GM23248 (cell line): ENCODE data around the gene GALNT14. TPM values are rescaled to one million over a fixed set of nuclear protein-coding genes. Genes with fewer than 3 reads are reported as not detected.

Experiments
- DNase-seq: peaks from one replicate; pipeline ENCODE4 v3.0.0-alpha.2; 2015
- H2AFZ ChIP-seq: fragments of 200-600 bp; sonication (generic); 2 replicates; pipeline ENCODE4 v1.6.1; 2016; ENCODE audit warnings: antibody characterized with exemption
- H3F3A ChIP-seq: fragments of 200-600 bp; sonication (generic); 2 replicates; pipeline ENCODE4 v1.6.1; 2016; ENCODE audit warnings: mild to moderate bottlenecking, antibody characterized with exemption, mixed run types; ENCODE audit not compliant: insufficient read depth
- H3K27ac ChIP-seq: fragments of 200-600 bp; sonication (generic); 2 replicates; pipeline ENCODE4 v1.5.1; 2016; ENCODE audit warnings: mild to moderate bottlenecking
- H3K27me3 ChIP-seq: fragments of 200-600 bp; sonication (generic); replicated peaks from 2 replicates; pipeline ENCODE4 v1.6.1; 2016; ENCODE audit warnings: mild to moderate bottlenecking; ENCODE audit not compliant: insufficient read depth
- H3K36me3 ChIP-seq: fragments of 200-600 bp; sonication (generic); 2 replicates; pipeline ENCODE4 v1.6.1; 2016; ENCODE audit warnings: low read depth, mild to moderate bottlenecking
- H3K4me1 ChIP-seq: fragments of 200-600 bp; sonication (generic); 2 replicates; pipeline ENCODE4 v1.6.1; 2016; ENCODE audit warnings: mild to moderate bottlenecking; ENCODE audit not compliant: insufficient read depth
- H3K4me2 ChIP-seq: fragments of 200-600 bp; sonication (generic); one replicate; pipeline ENCODE4 v1.6.1; 2016; ENCODE audit warnings: mild to moderate bottlenecking; ENCODE audit not compliant: unreplicated experiment
- H3K4me3 ChIP-seq: fragments of 200-600 bp; sonication (generic); 2 replicates; pipeline ENCODE4 v1.5.1; 2016; ENCODE audit warnings: mild to moderate bottlenecking
- H3K79me2 ChIP-seq: fragments of 200-600 bp; sonication (generic); 2 replicates; pipeline ENCODE4 v1.6.1; 2016; ENCODE audit warnings: mild to moderate bottlenecking; ENCODE audit not compliant: insufficient read depth
- H3K9ac ChIP-seq: fragments of 200-600 bp; sonication (generic); 2 replicates; pipeline ENCODE4 v1.6.1; 2016; ENCODE audit warnings: mild to moderate bottlenecking
- H3K9me2 ChIP-seq: fragments of 200-600 bp; sonication (generic); 2 replicates; pipeline ENCODE4 v1.6.1; 2016; ENCODE audit warnings: mixed run types, mild to moderate bottlenecking, moderate library complexity; ENCODE audit not compliant: insufficient read depth
- H3K9me3 ChIP-seq: fragments of 200-600 bp; sonication (generic); one replicate; pipeline ENCODE4 v1.6.1; 2017; ENCODE audit warnings: low read depth
- H4K20me1 ChIP-seq: fragments of 200-600 bp; sonication (generic); 2 replicates; pipeline ENCODE4 v1.6.0; 2016; ENCODE audit not compliant: insufficient read depth
- EZH2 ChIP-seq: fragments of 200-600 bp; sonication (generic); IDR thresholded peaks from 2 replicates; pipeline ENCODE4 v1.6.1; 2018; ENCODE audit warnings: antibody characterized with exemption, mild to moderate bottlenecking; ENCODE audit not compliant: insufficient read depth, poor library complexity, severe bottlenecking
- EZH2phosphoT487 ChIP-seq: fragments of 200-600 bp; sonication (generic); IDR thresholded peaks from 2 replicates; pipeline ENCODE4 v1.6.1; 2018; ENCODE audit warnings: antibody characterized with exemption, moderate library complexity, mild to moderate bottlenecking, low read depth; ENCODE audit not compliant: insufficient read depth
- WGBS, 2 experiments: methylation state at CpG; one replicate each; pipeline ENCODE4 v1.1.6; 2015 to 2017; ENCODE audit warnings: low lambda C conversion rate in 2 of 2, low coverage in 1 of 2; ENCODE audit errors: missing lambda C conversion rate in 2 of 2; 5-methylcytosine and 5-hydroxymethylcytosine counted together
- in situ Hi-C: fragments of 300-500 bp; cut with MboI; formaldehyde crosslinking; loops from 2 replicates; pipeline ENCODE4 v1.15.0; 2020
- polyA plus RNA-seq: library from polyadenylated mRNA; unstranded; fragments of >200 nt; fragmentation: Nextera tagmentation; extraction: Ambion mirVana; gene quantifications from 2 replicates; pipeline ENCODE4 v1.2.1, GENCODE V29; 2016
- total RNA-seq: library from RNA; depleted of rRNA; stranded (reverse); fragments of >200 nt; shearing (Covaris generic); gene quantifications from 2 replicates; pipeline ENCODE4 v1.2.3, GENCODE V29; 2014

GALNT14 gene
- total and polyA plus RNA-seq, 2 experiments from 2014 or later: 3.2 to 3.5 TPM

- WGBS, 2 experiments: 32 to 36% methylated on average over 6 of the region's 6 CpGs
- Histone ChIP-seq H4K20me1 (no peaks in the 10 kb centered on the region), H3K9ac (no peak overlapping the region), H3K9me2 (no peaks in the 10 kb centered on the region), H3K4me2 (no peak overlapping the region), H3K79me2 (no peaks in the 10 kb centered on the region), H3K27ac (no peak overlapping the region), H3F3A (no peaks in the 10 kb centered on the region), H3K4me3 (no peak overlapping the region), H3K36me3 (no peaks in the 10 kb centered on the region), H3K27me3 (no peaks in the 10 kb centered on the region), H3K4me1 (no peaks in the 10 kb centered on the region), H3K9me3 (no peaks in the 10 kb centered on the region), H2AFZ (no peak overlapping the region)
- in situ Hi-C loops: no loop called here
- no peak for DNase-seq
- TF ChIP-seq EZH2phosphoT487 (no peak), EZH2 (no peak)
Measured at GRCh38 chr2:31053929-31054782, 84.1 kb downstream of the GALNT14 start.

GRCh38 chr2:31052284-31052683, 86.0 kb downstream of the GALNT14 start:
- WGBS, 2 experiments: 82 to 87% methylated on average over 5 of the region's 5 CpGs
- no peak for DNase-seq
- TF ChIP-seq EZH2phosphoT487 (no peak), EZH2 (no peak)

GRCh38 chr2:31051258-31052140, 86.7 kb downstream of the GALNT14 start:
- in situ Hi-C loops: no loop called here
- Histone ChIP-seq H3K27me3 (no peaks in the 10 kb centered on the region), H3K9me3 (no peaks in the 10 kb centered on the region), H3K9ac (no peak overlapping the region), H3K9me2 (no peaks in the 10 kb centered on the region), H3K36me3 (no peaks in the 10 kb centered on the region), H3K4me3 (no peak overlapping the region), H2AFZ (no peak overlapping the region), H3K27ac (no peak overlapping the region), H3K4me2 (no peak overlapping the region), H3K4me1 (no peaks in the 10 kb centered on the region), H4K20me1 (no peaks in the 10 kb centered on the region), H3K79me2 (no peaks in the 10 kb centered on the region), H3F3A (no peaks in the 10 kb centered on the region)
- 65 to 71% methylated on average over 9 of the region's 9 CpGs for WGBS, 2 experiments
- no peak for TF ChIP-seq EZH2phosphoT487
- TF ChIP-seq EZH2: no peak
- DNase-seq: no peak

More at GRCh38 chr2:31052284-31052683, 86.0 kb downstream of the GALNT14 start:
- no peaks in the 10 kb centered on the region for H3K9me3 ChIP-seq
- no peak overlapping the region for H3K4me2 ChIP-seq
- H3K27ac ChIP-seq: no peak overlapping the region
- no peaks in the 10 kb centered on the region for H3K9me2 ChIP-seq
- H3K9ac ChIP-seq: no peak overlapping the region
- no peaks in the 10 kb centered on the region for H4K20me1 ChIP-seq
- H3K27me3 ChIP-seq: no peaks in the 10 kb centered on the region
- H2AFZ ChIP-seq: no peak overlapping the region
- no peaks in the 10 kb centered on the region for H3K36me3 ChIP-seq
- in situ Hi-C loops: no loop called here
- H3K4me3 ChIP-seq: no peak overlapping the region
- no peaks in the 10 kb centered on the region for H3K4me1 ChIP-seq
- H3K79me2 ChIP-seq: no peaks in the 10 kb centered on the region
- H3F3A ChIP-seq: no peaks in the 10 kb centered on the region

- 49 to 54% methylated on average over 14 of the region's 14 CpGs for WGBS, 2 experiments
- no peak overlapping the region for H3K4me2 ChIP-seq
- H4K20me1 ChIP-seq: no peaks in the 10 kb centered on the region
- TF ChIP-seq EZH2phosphoT487 (no peak), EZH2 (no peak)
- H3K4me1 ChIP-seq: no peaks in the 10 kb centered on the region
- H3K9me3 ChIP-seq: no peaks in the 10 kb centered on the region
- H2AFZ ChIP-seq: no peak overlapping the region
- H3K27me3 ChIP-seq: no peaks in the 10 kb centered on the region
- no peaks in the 10 kb centered on the region for H3K36me3 ChIP-seq
- DNase-seq: no peak
- no peaks in the 10 kb centered on the region for H3K9me2 ChIP-seq
- H3K27ac ChIP-seq: no peak overlapping the region
- no peaks in the 10 kb centered on the region for H3K79me2 ChIP-seq
- in situ Hi-C loops: no loop called here
- H3K9ac ChIP-seq: no peak overlapping the region
- no peaks in the 10 kb centered on the region for H3F3A ChIP-seq
- H3K4me3 ChIP-seq: no peak overlapping the region
Measured at GRCh38 chr2:31049916-31050588, 88.2 kb downstream of the GALNT14 start.
